ENCODE data around the gene SMARCE1. TPM values are rescaled to one million over a fixed set of nuclear protein-coding genes. Genes with fewer than 3 reads are reported as not detected.

The SMARCE1 gene
- total and polyA plus RNA-seq, 9 of the 15 experiments (the other 6 are each of a cell fraction or from before 2014, with no cell fraction given) = 64.1 to 142 (median 114) TPM

GRCh38 chr17:40646791-40647623 is 611 bp downstream of the SMARCE1 start (continued):
- TF ChIP-seq HLTF (IDR thresholded peaks at IDR 0.05) (no peak), ASH1L (IDR thresholded peaks at IDR 0.05; ENCODE audit: borderline replicate concordance, low read depth, partially characterized antibody) (no peak), ZNF740 (CRISPR knock-in tag; IDR thresholded peaks at IDR 0.05) (peak; percentile 57; the same call in 1 of the 2 replicates), ZNF740 (tag; IDR thresholded peaks at IDR 0.05) (peak in 1 of 2 experiments; percentile 56; a peak in 2 of 4 replicates), ZBTB11 (CRISPR knock-in tag; IDR thresholded peaks at IDR 0.05) (peak in 1 of 3 experiments; percentile 49; a peak in 1 of 6 replicates), TEAD2 (tag; IDR thresholded peaks at IDR 0.05) (no peak), AFF4 (CRISPR knock-in tag; IDR thresholded peaks at IDR 0.05) (no peak), FOSL1 (tag; conservative IDR thresholded peaks at IDR 0.05) (no peak), ZBTB12 (CRISPR knock-in tag; IDR thresholded peaks at IDR 0.05) (no peak), YY1 (IDR thresholded peaks at IDR 0.05; ENCODE audit: borderline replicate concordance in 1 of 3, control insufficient read depth in 1 of 3, extremely low read depth in 1 of 3, insufficient read depth in 3 of 3, insufficient read length in 1 of 3, insufficient replicate concordance in 2 of 3, low read depth in 1 of 3, low read length in 2 of 3) (peak in 1 of 3 experiments; percentile 56), MLLT1 (IDR thresholded peaks at IDR 0.05) (0 out of 4 replicates have a peak, but pooled peaks of 1 of the 2 experiments have one; percentile 38)
